GM10266 (cell line): ENCODE data around the gene CACNA1B.
A peak's percentile ranks its signal among the peaks of the same experiment; 100 is the strongest.

ENCODE experiments used
- DNase-seq: peaks from one replicate; pipeline ENCODE4 v3.0.0; 2012; ENCODE audit errors: extremely low spot score
- TF ChIP-seq, protein P1 (sequence below): IDR thresholded peaks from 2 replicates; pipeline ENCODE4 v1.5.1; 2012; ENCODE audit warnings: mild to moderate bottlenecking, low read depth; ENCODE audit not compliant: control insufficient read depth, insufficient read depth; ENCODE audit errors: missing control alignments

CACNA1B gene

DNA sequence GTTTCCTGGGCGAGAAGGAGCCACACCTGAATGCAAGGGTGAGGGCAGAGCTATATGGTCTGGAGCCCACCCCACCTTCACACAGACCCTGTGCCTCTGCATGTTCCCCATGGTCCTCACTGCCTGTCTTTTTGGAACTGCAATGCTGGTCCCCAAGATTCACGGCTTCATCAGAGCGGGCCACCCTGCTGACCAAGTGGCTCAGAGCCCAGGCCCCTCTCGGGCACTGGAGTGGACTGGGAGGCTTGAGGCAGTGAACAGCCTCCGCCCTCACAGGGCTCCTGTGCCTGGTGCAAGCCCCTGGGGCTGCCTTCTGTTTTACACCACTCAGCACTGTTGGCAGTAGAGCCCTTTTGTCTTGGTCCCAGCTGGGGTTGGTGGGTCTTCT, 143.2 kb downstream of the CACNA1B start:
- TF ChIP-seq, protein P1, sequence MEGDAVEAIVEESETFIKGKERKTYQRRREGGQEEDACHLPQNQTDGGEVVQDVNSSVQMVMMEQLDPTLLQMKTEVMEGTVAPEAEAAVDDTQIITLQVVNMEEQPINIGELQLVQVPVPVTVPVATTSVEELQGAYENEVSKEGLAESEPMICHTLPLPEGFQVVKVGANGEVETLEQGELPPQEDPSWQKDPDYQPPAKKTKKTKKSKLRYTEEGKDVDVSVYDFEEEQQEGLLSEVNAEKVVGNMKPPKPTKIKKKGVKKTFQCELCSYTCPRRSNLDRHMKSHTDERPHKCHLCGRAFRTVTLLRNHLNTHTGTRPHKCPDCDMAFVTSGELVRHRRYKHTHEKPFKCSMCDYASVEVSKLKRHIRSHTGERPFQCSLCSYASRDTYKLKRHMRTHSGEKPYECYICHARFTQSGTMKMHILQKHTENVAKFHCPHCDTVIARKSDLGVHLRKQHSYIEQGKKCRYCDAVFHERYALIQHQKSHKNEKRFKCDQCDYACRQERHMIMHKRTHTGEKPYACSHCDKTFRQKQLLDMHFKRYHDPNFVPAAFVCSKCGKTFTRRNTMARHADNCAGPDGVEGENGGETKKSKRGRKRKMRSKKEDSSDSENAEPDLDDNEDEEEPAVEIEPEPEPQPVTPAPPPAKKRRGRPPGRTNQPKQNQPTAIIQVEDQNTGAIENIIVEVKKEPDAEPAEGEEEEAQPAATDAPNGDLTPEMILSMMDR, result no peak
- DNase-seq, result no peak

GRCh38 chr9:138021251-138022056, 143.9 kb downstream of the CACNA1B start:
- TF ChIP-seq, protein P1, result no peak

DNA sequence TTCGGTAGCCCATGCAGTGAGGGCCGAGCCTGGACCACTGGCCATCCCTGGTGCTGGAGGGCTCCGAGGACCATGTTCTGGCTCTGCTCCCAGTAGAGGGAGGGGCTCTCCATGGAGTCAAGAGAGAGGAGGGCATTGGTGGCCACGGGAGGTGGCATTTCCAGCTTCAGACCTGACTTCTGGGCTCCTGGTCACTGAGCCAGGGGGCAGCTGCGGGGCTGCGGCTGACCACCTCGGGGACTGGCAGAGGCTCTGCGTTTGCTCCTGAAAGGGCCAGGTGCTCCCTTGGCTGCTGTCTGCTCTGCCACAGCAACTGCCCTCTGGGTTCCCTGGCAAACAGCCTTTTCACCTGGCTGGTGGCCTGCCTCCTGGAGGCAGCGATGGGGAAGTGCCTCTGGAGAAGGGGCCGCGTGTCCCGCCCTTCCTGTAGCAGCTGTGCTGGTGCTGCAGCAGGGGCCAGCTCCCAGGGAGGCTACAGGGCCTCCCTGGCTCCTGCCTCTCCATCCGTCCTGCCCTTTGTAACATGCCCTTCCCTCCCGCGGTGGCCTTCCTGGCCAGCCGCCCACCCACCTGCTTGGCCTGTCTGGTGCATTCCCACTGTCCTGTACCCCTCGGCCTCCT, 144.6 kb downstream of the CACNA1B start:
- DNase-seq, result no peak
- TF ChIP-seq, protein P1, result peak; percentile 23

More at GRCh38 chr9:138021251-138022056, 143.9 kb downstream of the CACNA1B start:
- DNase-seq, result no peak

- no peak for DNase-seq
- TF ChIP-seq, protein P1, result no peak
Observed at GRCh38 chr9:138022756-138023393, 145.3 kb downstream of the CACNA1B start.

- DNase-seq, result no peak
- TF ChIP-seq, protein P1, result no peak
Observed at GRCh38 chr9:138023394-138024124, 146.0 kb downstream of the CACNA1B start.

- no peak for DNase-seq
- TF ChIP-seq, protein P1, result no peak
Observed at GRCh38 chr9:138024131-138024530, 146.5 kb downstream of the CACNA1B start.
